NCI-H1436 (cell line): ENCODE results near the gene KATNIP.

Experiments
- DNase-seq: peaks from one replicate; lab custom pipeline; 2025; lab: John Stamatoyannopoulos, UW

Gene KATNIP

DNA sequence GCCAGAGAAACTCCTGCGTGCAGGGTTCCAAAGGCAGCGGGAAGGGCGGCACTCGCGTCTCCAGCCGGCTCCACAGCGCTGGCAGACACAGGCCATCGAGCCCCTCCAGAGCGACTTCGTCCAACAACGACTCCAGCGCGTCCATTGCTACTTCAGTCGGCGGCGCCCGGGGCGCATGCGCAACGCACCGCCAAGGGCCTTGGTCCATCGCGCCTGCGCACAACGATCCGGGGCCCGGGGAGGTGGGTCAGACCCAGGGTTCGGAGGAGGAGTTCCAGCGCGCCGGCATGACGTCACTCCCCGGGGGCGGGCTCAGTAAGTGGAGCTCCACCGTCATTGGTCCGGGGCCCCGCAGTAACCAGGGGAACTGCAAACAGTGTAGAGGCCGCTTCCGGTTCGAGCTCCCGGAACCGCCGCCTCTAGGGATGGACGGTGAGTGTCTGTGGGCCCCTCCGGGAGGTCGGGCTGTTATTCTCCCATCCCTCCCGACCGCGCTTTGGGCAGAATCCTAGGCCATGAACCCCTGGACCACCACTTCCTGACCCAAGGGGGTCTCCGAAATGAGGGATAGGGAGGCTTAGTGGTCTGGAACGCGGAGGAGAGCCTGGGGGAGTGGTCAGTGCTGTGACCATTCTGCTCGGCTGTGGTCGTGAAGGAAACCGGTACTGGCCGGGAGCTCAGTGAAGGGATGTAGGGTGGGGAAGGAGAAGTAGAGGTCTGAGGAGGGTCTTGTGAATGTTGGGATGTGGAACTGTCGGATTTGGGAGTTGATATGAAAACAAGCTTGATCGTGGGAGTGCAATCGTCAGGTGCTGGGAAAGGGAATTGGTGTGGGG lies at the start of gene KATNIP, which contains the start of gene GTF3C1:
TSS of gene KATNIP (plus strand) at position 399 of the 836 bp plus-strand sequence. CDS start at position 426, 27 bp downstream.
TSS of gene GTF3C1 (minus strand) at position 168 of the 836 bp plus-strand sequence. CDS start at position 145, 23 bp downstream.
- peak; percentile 98 for DNase-seq

DNA sequence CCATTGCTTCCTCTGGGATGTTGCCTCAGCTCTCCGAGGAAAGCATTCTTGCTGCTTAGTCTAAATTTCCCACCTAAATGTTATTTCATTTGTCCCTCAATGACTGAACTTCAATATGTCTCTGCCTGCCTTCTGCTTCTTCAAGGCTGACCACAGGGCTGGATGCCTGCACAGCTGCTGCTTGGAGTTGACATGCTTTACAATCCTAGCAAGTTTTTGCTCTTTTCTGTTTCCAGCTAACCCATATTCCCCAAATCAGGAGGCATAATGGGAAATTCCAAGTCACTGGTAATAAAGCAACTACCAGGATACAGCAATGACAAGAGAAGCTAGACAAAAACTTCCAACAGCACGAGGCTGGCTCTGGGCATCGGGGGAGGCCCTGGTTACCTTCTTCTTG lies 49.1 kb upstream of the KATNIP start:
- no peak for DNase-seq

DNA sequence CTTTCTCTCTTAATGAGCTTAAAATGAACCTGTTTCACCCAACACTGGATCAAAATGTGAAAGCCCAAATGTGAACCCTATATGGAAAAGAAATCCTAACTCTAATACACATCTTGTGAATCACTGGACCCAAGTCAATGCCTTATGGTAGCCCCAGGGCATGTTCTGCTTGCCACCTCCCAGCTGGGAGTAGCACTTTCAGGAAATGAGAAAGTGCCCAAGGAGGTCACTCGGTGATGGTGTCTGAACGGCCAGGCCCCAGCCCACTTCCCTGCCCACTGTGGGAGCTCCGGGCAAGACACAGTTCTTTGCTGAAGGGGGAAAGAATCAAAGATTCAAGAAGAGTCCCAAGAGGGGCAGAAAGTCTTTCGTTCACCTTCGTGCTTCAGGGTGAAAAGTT lies 46.3 kb upstream of the KATNIP start:
- DNase-seq: no peak

DNA sequence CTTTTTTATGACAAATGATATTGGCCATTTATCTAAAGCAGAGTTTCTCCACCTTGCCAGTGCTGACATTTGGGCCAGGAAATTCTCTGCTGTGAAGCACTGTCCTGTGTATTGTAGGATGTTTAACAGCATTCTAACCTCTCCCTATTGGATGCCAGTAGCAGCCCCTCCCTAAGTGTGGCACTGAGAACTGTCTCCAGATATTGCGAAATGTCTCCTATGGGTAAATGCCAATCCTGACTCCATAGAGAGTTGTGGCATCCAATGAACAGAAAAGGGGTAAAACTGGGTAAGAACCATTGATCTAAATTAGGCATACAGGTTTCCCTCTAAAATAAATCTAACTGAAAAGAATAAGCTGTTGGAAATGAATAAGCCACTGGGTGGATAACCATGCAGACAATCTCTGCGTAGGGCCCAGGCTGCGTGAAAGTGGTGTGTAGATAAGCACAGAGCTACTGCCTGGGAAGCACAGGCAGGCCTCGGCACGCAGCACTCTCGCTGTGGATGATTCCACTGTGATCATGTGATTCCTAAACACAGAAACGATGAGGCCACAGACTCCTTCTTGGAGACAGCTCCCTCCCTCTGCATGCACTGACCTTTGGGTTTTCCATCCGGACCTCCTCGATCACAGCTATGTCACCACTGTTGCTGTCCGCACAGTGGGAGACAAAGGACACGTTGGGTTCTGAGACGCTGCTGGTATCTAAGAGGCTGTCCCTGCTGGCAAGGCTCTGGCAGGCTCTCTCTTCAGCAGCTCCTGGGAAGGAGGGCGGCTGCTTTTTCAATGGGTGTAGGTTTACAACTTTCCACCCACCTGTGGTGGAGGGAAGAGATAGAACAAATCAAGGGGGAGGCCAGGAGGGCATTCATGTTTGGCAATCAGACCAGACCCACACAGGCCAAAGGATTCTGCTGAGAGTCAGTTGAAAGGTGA lies 44.4 kb upstream of the KATNIP start:
- no peak for DNase-seq

DNA sequence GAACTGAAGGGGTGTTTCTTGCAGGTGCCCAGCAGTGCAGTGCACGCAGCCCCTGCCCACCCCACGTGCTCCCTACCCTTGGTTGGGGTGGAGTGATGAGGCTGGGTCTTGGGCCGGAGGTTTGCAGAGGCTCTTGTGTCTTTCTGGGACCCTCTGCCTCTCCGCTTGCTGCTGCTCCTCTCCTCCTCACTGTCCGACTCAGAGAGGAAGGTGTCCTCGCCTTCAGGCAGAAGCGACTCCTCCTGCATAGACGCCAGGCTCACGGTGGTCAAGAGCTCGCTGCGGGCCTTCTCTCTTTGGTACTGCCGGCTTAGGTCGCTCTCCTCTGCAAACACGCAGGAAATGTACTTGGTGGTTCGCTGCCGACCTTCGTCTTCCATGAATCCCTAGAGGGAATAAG lies 43.2 kb upstream of the KATNIP start:
- no peak for DNase-seq

DNA sequence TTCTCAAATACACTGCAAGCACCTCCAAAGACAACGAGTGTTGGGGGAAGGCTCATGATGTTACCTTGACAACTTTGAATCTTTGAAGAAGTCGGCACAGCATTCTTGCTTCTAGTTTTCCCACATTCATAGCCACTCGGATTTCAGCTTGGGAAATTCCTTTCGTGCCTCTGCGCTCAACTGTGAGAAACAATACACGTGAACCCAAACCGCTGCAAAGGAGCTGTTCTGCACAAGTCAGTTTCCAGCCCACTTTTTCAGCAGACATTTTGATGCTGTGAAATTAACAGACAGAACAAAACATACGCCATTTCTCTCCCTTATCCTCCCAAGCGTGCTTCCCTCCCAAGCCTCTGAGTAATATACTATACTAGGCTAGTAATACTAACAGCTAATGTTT lies 41.5 kb upstream of the KATNIP start:
- DNase-seq: no peak

DNA sequence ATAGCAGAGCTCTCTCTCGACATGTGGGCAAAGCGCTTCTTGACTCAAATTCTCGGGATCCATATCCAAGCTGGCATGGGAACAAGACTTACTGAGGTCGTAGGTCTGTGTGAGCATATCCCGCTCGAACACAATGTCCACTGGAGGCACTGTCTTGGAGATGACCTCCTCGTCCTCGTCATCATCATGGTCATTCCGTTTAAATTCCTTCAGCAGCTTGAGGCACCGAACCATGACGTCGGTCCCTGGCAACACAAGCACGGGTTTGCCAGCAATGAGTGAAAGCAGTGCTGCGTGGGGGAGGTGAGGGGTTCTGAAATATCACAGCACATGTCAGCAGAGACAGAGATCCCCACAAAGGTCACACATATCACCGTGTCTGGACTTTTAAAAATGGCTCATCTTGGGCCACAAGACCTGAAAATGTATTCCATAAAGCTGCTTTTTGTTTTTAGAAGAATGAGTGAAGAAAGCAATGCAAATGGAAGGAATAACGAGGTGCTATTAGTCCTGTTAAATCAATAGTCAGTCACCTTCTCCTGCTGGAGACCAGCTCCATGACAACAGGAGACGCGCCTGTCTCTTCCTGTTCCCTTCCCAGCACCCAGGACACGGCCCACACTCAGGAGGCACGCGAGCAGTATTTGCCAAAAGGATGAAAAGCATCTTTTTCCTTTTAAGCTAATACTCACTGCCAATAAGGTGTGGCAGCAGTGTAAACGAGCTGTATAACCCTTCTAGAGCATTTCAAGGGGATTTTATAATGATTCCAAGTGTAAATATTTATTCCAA lies 38.1 kb upstream of the KATNIP start:
- no peak for DNase-seq

DNA sequence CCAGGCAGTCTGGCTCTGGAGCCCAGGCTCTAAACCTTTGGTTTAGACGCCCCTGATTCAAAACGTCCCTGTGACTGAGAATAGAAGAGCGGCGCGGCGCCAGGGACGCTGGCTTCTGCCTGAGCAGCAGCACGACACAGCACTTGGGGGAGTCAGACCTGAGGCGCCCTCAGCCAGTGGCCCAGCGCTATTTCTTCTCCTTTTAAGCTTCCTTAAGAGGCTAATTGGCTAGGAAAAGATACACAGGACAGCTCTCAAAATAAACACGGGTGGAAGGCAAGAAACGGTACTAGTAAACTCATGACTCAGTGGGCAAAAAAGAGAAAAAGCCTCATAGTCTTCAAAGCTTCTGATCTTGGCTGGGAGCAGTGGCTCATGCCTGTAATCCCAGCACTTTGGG lies 35.1 kb upstream of the KATNIP start:
- DNase-seq: no peak

DNA sequence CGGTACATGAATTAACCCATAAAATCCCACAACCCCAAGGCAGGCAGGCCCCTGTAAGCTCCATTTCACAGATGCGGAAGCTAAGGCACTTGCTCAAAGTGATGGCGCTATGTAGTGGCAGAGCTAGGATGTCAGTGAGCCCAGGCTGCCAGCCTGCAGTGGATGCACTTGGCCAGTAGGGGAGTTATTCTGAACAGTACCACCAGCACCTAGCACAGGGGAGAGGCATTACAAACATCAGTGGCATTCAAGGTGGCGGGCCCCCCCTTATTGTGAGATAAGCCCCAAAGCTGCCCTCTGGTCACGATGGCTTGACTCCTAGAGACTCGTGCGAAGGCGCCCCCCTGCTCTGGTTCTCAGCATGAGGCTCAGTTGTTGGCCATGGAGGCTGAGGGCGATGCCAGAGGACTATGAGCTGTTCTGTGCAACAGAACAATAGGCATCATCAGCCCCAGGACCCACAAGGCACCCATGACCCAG lies 34.0 kb upstream of the KATNIP start:
- peak; percentile 13 for DNase-seq

DNA sequence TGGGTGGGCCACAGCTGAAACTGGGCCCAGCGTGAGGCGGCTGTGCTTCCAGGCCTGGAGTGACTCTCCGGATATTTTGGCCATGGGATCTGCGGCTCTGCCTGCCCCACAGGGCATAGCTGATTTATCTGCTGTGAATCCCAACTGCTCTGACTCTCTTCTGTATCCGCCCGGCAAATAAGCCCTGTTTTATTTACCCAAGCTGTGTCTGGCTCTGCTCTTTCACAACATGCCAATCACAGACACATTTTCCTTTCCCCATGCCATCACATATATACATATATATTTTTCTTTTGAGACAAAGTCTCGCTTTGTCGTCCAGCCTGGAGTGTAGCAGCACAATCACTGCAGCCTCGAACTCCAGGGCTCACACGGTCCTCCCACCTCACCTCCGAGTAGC lies 33.6 kb upstream of the KATNIP start:
- no peak for DNase-seq

DNA sequence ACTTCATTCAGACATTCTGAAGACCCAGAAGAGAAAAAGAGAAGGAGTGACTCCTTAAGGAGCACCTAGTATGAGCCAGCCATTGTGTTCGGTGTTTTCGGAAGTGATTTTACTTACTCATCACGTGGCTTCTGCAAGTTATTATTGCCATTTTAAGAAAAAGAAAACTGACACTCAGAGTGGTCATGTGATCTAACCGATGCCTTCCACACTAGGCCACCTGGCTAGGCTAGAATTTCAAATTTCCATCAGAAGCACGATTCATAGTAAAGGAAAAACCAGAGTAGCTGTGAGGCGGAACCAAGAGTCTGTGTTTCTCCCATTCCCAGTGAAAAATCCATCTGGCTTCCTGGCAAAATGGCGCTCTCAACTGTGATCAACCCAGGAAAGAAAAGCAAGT lies 32.3 kb upstream of the KATNIP start:
- DNase-seq: peak; percentile 8

DNA sequence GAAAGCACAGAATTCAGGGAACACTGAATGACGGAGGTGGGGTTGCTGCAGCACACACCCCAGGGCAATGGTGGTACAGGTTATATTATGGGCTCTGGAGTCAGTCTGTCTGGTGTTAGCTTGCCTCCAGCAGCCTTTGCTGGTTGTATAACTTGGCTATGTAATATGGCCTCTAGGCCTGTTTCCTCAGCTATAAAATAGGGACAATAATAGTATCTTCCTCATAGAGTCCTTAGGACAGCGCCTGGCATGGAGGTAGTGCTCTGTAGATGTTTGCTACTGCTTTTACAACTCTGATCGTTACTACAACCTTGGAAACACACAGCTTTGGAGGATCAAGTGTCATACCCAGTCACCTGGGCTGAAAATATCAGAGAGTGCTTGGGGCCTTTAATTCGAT lies 31.7 kb upstream of the KATNIP start:
- no peak for DNase-seq

DNA sequence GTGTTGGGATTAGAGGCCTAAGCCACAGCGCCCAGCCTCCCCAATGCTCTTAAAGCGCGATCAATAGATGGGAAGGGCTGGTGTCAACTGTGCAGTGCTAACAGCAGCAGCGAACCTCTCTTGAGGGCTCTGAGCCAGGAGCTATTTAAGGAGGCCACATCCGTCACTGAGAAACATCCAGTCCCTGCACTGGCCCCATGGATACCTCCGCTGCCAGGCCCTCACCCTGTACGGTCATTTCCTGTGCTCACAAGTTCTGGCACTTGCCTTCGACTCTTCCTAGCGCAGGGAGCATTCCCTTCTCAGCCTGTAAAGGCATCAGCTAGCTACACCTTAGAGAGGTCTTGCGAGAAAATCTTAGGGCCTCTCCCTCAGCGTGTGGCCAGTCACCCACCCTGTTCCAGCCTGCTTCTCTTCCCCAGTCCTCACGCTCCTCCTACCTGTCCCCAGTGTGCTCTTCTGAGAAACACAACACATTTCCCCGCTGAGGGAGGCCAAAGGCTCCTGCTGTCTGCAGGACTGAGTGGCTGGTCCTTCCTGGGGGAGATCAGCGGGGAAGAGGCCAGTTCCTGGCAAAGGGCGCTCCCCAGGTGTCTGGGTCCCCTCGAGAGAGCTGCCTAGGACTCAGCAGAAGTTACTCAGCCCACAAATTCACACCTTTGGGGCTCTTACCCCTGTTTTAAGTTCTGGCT lies 28.8 kb upstream of the KATNIP start:
- no peak for DNase-seq

DNA sequence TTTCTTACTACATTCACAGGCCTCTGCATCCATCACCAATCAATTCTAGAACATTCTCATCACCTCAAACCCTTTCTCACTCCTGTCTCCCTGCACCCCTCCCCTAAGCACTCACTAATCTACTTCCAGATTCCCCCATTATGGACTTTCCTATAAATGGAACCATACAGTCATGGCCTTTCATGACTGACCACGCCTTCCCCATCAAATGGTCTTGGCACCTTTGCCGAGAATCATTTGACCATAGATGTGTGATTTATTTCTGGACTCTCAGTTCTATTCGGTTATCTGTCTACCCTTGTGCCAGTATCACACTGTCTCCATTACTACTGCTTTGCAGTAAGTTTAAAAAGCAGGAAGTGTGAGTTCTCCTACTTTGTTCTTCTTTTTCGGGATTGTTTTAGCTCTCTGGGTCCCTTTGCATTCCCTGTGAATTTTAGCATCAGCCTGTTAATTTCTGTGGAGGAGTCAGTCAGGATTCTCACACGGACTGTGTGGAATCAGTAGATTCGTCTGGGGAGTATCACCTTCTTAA lies 27.7 kb upstream of the KATNIP start:
- no peak for DNase-seq

DNA sequence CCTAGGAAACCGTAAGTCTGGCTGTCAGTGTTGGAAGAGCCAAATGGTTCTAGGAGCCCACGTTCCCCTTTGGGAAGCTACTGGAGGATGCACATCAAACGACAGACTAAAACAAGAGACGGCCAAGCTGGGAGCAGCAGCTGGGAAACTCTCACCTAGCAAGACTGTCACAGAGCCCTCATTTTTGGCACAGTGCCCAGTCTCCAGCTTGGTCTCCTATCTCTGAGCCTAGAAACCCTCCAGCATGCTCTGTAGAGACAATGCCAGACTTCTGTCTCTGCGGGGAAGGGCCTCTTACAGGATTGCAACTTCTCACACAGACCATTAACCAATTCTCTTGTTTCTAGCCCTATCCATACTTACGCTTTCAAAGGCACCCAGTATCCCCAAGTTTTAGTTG lies 23.8 kb upstream of the KATNIP start:
- no peak for DNase-seq

DNA sequence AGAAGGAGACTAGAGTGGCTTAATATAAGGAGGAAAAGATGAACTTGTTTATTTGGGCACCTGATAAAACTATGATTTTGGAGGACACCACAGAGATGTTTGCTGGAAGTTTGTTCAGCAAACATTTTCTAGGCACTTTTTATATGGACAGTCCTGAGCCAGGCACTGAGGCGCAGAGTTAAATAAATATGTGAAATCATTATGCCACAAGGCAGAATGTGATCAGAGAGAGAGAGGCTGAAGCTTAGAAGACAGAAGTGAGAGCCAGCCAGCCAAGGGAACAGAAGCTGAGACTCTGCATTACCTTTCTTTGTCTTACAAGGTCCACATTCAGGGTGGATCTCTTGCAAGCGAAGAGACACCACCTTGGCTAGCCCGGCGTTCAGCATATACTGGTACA lies 21.6 kb upstream of the KATNIP start:
- DNase-seq: no peak

DNA sequence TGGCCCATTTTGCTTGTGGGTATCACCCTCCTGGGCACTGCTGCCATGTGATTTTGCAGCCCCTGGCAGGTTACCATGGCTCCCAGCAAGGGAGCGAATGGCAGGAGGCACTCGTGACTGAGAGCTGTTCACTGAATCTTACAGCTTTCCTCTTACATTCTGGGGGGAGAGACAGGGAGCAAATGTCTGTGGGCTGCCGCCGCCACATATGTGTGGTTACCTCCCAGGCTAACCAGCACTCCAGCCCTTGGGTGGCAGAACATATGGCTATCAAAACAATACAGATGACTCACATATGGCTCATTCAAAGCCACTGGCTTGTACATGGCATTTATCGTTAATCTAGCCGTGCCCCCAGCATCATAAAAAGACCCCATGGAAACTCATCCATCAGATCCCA lies 20.0 kb upstream of the KATNIP start:
- no peak for DNase-seq

DNA sequence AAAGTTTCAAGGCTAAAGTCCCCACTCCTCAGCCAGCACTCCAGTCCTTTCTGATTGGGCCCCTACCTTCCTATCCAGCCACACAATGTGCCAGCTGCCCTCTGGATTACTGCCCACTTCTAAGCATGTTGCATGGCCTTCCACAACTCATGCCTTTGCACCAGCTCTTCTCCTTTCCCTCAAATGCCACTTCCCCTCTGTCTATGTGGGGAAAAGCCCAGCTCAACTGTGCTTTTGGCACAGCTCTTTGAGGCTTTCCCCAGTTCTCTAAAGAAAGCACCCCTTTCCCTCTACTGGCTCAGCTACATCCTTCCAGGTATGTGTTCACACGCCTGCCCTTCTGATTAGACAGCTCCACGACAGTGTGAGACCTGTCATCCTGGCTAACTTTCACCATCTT lies 18.8 kb upstream of the KATNIP start:
- DNase-seq: no peak

DNA sequence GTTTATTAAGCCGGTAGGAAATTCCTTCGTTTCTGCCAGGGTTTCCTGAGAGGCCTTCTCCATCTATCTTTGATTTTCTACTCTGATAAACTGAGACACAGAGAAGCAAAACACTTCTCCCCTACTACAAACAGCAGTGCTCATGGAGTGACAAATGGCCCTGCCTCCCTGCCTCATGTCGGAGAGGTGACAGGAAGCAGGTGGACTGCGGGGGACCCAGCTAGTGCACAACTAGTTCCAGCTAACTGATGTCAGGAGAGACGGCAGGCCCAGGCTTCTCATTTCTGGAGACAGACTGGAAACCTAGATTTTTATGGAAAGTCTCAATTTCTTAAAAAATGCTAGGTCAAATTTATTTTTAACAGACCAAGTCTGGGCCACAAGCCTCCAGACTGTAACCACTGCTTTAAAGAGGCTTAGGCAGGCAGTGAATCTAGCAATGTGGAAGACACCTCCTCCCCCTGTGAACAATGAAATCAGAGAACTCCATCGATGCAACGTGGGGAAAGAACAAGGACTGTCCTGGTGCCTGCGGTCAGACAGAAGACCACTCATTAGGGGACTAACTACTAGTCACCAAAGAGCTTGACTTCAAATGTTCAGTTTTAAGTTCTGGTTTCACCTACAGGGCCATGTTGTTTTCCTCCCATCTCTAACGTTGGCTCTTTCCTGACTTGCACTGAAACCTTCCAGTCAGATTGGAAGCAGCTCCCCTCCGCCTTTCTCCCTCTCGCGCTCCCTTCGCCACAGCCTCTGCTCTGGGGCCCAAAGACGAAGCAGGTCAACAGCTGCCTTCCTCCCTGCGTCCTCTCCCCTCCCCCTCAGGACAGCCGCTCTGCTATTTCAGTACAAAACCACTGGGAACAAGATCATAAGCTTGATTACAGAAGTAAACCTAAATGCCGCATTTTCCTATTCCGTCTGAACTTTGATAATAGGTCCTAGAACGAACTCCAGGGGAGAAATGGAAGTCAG lies 17.8 kb upstream of the KATNIP start:
- DNase-seq: no peak

DNA sequence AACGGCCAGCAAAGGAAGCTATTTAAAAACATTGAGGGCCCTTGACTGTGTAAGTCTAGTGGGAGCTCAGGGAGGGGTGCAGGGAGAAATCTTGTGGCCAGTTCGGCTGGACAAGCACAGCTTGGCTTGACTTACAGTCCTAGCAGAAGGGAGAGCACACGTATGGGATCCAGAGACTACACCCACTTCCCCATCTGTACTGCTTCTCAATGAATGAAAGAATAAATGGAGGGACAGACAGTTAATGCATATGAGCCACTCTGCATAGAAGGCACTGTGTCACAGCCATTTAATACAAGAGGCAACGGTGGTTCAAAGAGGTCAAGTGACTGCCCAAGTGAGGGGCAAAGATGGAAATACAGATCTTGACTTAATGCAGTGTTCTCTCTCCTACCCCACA lies 15.7 kb upstream of the KATNIP start:
- DNase-seq: no peak
